Measurements from ENCODE around the gene KIAA1210.

- TF ChIP-seq POLR2AphosphoS5 (IDR thresholded peaks at IDR 0.05; ENCODE audit: low read depth, low read length) (no peak), TAF1 (IDR thresholded peaks at IDR 0.05; ENCODE audit: borderline replicate concordance, low read depth, low read length) (no peak)
These were observed 64.2 kb downstream of the KIAA1210 start for GRCh38 chrX:119063428-119063827.

Data from GM12892 (cell line).